HFF-Myc (cell line): Measurements from ENCODE around the gene USP37.

Experiments
- DNase-seq: peaks from one replicate; pipeline ENCODE4 v3.0.0-alpha.2; 2011; ENCODE audit warnings: low read depth; ENCODE audit errors: extremely low read depth
- H3K4me3 ChIP-seq: replicated peaks from 2 replicates; pipeline ENCODE4 v1.5.1; 2011; ENCODE audit warnings: low read depth, mild to moderate bottlenecking, control low read depth, low read length
- TF ChIP-seq, protein P1 (sequence below): IDR thresholded peaks from 2 replicates; pipeline ENCODE4 v1.5.1; 2012; ENCODE audit warnings: mild to moderate bottlenecking, low read depth, low read length, control low read depth; ENCODE audit errors: missing control alignments

Gene USP37

GRCh38 chr2:218429911-218430692, 138.0 kb downstream of the USP37 start:
- TF ChIP-seq, protein P1, sequence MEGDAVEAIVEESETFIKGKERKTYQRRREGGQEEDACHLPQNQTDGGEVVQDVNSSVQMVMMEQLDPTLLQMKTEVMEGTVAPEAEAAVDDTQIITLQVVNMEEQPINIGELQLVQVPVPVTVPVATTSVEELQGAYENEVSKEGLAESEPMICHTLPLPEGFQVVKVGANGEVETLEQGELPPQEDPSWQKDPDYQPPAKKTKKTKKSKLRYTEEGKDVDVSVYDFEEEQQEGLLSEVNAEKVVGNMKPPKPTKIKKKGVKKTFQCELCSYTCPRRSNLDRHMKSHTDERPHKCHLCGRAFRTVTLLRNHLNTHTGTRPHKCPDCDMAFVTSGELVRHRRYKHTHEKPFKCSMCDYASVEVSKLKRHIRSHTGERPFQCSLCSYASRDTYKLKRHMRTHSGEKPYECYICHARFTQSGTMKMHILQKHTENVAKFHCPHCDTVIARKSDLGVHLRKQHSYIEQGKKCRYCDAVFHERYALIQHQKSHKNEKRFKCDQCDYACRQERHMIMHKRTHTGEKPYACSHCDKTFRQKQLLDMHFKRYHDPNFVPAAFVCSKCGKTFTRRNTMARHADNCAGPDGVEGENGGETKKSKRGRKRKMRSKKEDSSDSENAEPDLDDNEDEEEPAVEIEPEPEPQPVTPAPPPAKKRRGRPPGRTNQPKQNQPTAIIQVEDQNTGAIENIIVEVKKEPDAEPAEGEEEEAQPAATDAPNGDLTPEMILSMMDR, result no peak
- no peak overlapping the region for H3K4me3 ChIP-seq

DNA sequence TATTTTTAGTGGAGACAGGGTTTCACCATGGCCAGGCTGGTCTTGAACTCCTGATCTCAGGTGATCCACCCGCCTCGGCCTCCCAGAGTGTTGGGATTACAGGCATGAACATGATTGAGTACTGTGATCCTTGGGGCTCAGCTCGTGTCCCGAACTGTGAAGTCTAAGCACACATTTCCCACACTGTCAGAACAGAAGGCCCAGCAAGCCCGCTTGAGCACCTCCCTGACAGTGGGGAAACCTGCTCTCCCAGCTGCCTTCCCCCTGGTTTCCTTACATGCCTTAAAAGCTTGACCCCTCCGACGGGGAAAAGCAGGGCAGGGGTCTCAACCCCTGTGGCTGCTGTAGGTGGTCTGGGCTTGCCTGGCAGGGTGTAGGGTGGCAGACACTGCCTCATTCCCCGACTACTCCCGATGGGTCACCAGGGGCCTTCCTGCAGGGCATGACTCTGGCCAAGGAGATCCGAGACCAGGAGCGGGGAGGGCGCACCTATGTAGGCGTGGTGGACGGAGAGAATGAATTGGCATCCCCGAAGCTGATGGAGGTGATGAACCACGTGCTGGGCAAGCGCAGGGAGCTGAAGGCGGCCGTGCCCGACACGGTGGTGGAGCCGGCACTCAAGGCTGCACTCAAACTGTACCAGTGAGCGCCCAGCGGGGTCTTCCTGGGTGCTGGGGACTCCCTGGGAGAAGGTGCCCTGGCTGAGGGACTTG, 139.1 kb downstream of the USP37 start:
- DNase-seq, result no peak
- H3K4me3 ChIP-seq, result no peak overlapping the region
- TF ChIP-seq, protein P1, result no peak

More at GRCh38 chr2:218429911-218430692, 138.0 kb downstream of the USP37 start:
- no peak for DNase-seq

GRCh38 chr2:218427741-218428140, 140.4 kb downstream of the USP37 start:
- no peak for DNase-seq
- TF ChIP-seq, protein P1, result no peak
- H3K4me3 ChIP-seq, result no peak overlapping the region

DNA sequence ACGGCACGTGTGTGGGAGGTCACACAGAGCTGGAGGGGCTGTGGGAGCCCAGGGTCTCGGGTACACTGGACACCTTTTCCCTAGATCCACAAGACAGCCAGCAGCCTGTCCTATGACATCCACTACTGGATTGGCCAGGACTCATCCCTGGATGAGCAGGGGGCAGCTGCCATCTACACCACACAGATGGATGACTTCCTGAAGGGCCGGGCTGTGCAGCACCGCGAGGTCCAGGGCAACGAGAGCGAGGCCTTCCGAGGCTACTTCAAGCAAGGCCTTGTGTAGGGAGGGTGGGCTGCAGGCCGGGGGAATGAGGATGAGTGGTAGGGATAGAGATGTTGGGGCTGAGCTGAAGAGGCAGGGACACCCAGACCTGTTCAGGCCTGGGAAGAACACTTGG, 142.6 kb downstream of the USP37 start:
- TF ChIP-seq, protein P1, result no peak
- no peak overlapping the region for H3K4me3 ChIP-seq
- DNase-seq, result no peak

- TF ChIP-seq, protein P1, result no peak
- no peak for DNase-seq
- H3K4me3 ChIP-seq, result no peak overlapping the region
These were observed 144.6 kb downstream of the USP37 start for GRCh38 chr2:218423584-218423983.

DNA sequence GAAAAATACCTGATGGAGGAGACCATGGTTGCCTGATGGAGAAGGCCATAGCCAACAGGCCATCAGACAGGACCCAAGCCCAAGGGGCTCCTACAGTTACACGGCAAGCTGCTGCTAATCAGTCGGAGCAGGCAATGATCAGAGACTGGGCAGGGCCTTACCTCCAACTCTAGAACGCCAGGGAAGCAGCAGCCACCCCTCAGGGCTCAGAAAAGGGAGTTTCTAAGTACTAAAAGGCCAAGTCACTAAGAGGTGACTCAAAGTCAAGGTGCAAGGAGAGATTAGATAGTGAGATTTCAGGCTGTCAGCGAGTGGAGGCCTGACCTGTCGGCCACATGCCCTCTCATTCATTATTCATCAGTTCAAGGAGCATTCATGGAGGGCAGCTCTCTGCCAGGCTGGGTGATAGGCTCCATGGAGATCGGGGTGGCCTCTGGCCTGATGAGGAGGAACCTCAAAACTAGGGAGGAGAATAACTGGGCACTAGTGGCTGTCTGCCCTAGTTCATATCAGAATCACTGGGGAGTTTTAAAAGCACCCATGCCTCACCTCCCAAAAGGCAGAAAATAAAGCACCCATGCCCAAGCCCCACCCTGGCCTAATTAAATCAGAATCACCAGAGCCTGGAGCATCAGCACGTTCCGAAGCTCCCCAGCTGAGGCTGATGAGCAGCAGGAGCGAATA, 145.6 kb downstream of the USP37 start:
- TF ChIP-seq, protein P1, result no peak
- no peak overlapping the region for H3K4me3 ChIP-seq
- no peak for DNase-seq
